Upper lobe of right lung (tissue), 1 donor: ENCODE measurements around the gene ENKD1. TPM values are rescaled to one million over a fixed set of nuclear protein-coding genes. Genes with fewer than 3 reads are reported as not detected.
A peak's percentile ranks its signal among the peaks of the same experiment; 100 is the strongest.

Source experiments
- ATAC-seq: fragments of 200-7000 bp; cut with Tn5 transposase; one replicate; pipeline ENCODE4 v1.9.1; 2020; ENCODE audit warnings: mild to moderate bottlenecking, moderate library complexity
- DNase-seq: peaks from one replicate; pipeline ENCODE4 v3.0.0-alpha.2; 2020
- H3K27ac ChIP-seq: fragments of 200-600 bp; one replicate; pipeline ENCODE4 v1.8.0; 2022
- H3K27me3 ChIP-seq: fragments of 200-600 bp; one replicate; pipeline ENCODE4 v1.8.0; 2022; ENCODE audit warnings: mild to moderate bottlenecking
- H3K36me3 ChIP-seq: fragments of 200-600 bp; one replicate; pipeline ENCODE4 v1.8.0; 2022
- H3K4me1 ChIP-seq: fragments of 200-600 bp; one replicate; pipeline ENCODE4 v1.8.0; 2022
- H3K4me3 ChIP-seq: fragments of 200-600 bp; one replicate; pipeline ENCODE4 v1.8.0; 2022; ENCODE audit warnings: mild to moderate bottlenecking
- H3K9me3 ChIP-seq: fragments of 200-600 bp; one replicate; pipeline ENCODE4 v1.8.0; 2022
- intact Hi-C: fragments of 100-400 bp; cut with DNase I; formaldehyde crosslinking; loops from one replicate; pipeline ENCODE4 v1.11.0; 2022
- total RNA-seq: library from RNA; stranded (reverse); fragmentation: NEBNext Ultra II Directional; extraction: Animal tissue kit (Norgen Biotek cat#: 25700); gene quantifications from one replicate; pipeline ENCODE4 v1.2.1, GENCODE V29; 2021
- TF ChIP-seq, protein P1 (sequence below): fragments of 200-600 bp; IDR thresholded peaks from one replicate; pipeline ENCODE4 v1.8.0; 2022; ENCODE audit warnings: antibody characterized with exemption
- donor health status: DM: no; HTN: yes; CAD: no; lungs with severe emphysema.

The ENKD1 gene
- total RNA-seq, 1 donor from 2014 or later = 14.5 TPM

- no peaks in the 10 kb centered on the region for H3K36me3 ChIP-seq
- TF ChIP-seq, protein P1, sequence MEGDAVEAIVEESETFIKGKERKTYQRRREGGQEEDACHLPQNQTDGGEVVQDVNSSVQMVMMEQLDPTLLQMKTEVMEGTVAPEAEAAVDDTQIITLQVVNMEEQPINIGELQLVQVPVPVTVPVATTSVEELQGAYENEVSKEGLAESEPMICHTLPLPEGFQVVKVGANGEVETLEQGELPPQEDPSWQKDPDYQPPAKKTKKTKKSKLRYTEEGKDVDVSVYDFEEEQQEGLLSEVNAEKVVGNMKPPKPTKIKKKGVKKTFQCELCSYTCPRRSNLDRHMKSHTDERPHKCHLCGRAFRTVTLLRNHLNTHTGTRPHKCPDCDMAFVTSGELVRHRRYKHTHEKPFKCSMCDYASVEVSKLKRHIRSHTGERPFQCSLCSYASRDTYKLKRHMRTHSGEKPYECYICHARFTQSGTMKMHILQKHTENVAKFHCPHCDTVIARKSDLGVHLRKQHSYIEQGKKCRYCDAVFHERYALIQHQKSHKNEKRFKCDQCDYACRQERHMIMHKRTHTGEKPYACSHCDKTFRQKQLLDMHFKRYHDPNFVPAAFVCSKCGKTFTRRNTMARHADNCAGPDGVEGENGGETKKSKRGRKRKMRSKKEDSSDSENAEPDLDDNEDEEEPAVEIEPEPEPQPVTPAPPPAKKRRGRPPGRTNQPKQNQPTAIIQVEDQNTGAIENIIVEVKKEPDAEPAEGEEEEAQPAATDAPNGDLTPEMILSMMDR = no peak
- no peak overlapping the region for H3K4me3 ChIP-seq
- H3K4me1 ChIP-seq = peaks cover 10% of the 10 kb centered on the region
- H3K27ac ChIP-seq = no peak overlapping the region
- no peak for DNase-seq
- intact Hi-C loops = loop anchor here (10.0 kb wide), 1 partner anchor 129 kb away; the partner anchor contains the start of gene RIPOR1
- H3K27me3 ChIP-seq = peaks cover 38% of the 10 kb centered on the region
- no peaks in the 10 kb centered on the region for H3K9me3 ChIP-seq
- ATAC-seq = no peak
Observed at GRCh38 chr16:67653789-67654402, 12.7 kb downstream of the ENKD1 start.

- H3K9me3 ChIP-seq = no peaks in the 10 kb centered on the region
- TF ChIP-seq, protein P1 = no peak
- peak overlapping the region; percentile 26 for H3K4me3 ChIP-seq
- H3K27me3 ChIP-seq = peaks cover 42% of the 10 kb centered on the region
- no peak overlapping the region for H3K27ac ChIP-seq
- no peak for DNase-seq
- peaks cover 6% of the 10 kb centered on the region for H3K4me1 ChIP-seq
- ATAC-seq = no peak
- no peaks in the 10 kb centered on the region for H3K36me3 ChIP-seq
- intact Hi-C loops = loop anchor here (10.0 kb wide), 1 partner anchor 128 kb away; the partner anchor contains the start of gene RIPOR1
Observed at GRCh38 chr16:67653128-67653788, 13.3 kb downstream of the ENKD1 start.

DNA sequence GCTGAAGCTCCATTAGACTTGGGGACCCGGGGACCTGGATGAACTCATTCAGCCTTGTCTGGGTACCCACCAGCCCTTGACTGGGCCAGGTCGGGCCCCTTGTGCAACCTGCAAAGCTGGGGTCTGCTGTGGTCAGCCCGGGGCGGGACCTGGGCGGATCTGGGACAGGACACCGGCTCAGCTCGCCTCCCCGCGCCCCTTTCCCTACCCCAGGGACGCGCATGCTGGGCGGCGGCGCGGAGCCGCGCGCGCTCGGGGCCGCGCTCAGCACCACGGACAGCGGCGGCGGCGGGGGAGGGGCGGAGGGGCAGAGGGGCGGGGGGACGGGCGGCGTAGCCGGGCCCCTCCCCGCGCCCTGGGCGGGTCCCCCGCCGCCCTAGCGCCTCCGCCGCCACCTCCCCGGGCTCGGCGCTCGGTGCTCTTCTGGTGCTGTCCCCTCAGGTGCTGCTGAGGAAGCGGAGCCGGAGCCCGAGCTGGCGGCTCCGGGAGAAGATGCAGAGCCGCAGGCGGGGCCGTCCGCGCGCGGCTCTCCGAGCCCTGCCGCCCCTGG is 13.9 kb downstream of the ENKD1 start:
- intact Hi-C loops = loop anchor here (10.0 kb wide), 1 partner anchor 128 kb away; the partner anchor contains the start of gene RIPOR1
- Histone ChIP-seq H3K27ac (no peak overlapping the region), H3K36me3 (no peaks in the 10 kb centered on the region), H3K4me3 (peak overlapping the region; percentile 26), H3K27me3 (peaks cover 42% of the 10 kb centered on the region), H3K4me1 (peaks cover 6% of the 10 kb centered on the region), H3K9me3 (no peaks in the 10 kb centered on the region)
- peak; percentile 50 for ATAC-seq
- DNase-seq = no peak
- TF ChIP-seq, protein P1 = no peak

GRCh38 chr16:67651847-67652246 is 14.7 kb downstream of the ENKD1 start:
- TF ChIP-seq, protein P1 = no peak
- DNase-seq (no peak), ATAC-seq (no peak)
- no peak overlapping the region for H3K4me3 ChIP-seq
- intact Hi-C loops = loop anchor here (10.0 kb wide), 1 partner anchor 127 kb away; the partner anchor contains the start of gene RIPOR1
- peaks cover 6% of the 10 kb centered on the region for H3K4me1 ChIP-seq
- H3K9me3 ChIP-seq = no peaks in the 10 kb centered on the region
- no peaks in the 10 kb centered on the region for H3K36me3 ChIP-seq
- H3K27me3 ChIP-seq = peaks cover 42% of the 10 kb centered on the region
- H3K27ac ChIP-seq = no peak overlapping the region

DNA sequence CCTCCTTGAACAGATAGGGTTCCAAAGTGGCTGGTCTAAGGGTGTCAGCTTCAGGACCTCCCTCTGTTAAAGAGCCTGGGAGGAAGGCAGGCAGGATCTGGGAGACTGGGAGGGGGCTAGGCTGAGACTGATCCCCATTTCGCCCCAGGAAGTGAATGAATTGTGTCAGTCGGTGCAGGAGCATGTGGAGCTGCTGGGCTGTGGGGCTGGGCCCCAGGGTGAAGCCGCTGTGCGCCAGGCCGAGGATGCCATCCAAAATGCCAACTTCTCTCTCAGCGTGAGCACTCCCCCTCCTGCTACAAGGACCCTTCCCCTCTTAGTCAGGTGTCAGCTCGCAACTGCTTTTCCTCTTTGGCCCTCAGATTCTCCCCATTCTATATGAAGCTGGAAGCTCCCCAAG is 15.5 kb downstream of the ENKD1 start:
- Histone ChIP-seq H3K9me3 (no peaks in the 10 kb centered on the region), H3K36me3 (no peaks in the 10 kb centered on the region), H3K4me3 (no peak overlapping the region), H3K27me3 (peaks cover 43% of the 10 kb centered on the region), H3K4me1 (peaks cover 6% of the 10 kb centered on the region), H3K27ac (no peak overlapping the region)
- no peak for DNase-seq
- intact Hi-C loops = loop anchor here (10.0 kb wide), 1 partner anchor 126 kb away; the partner anchor contains the start of gene RIPOR1
- TF ChIP-seq, protein P1 = no peak
- ATAC-seq = no peak
